ENCODE results near the gene GRK4.

GRCh38 chr4:2929469-2929868, 33.9 kb upstream of the GRK4 start:
- TF ChIP-seq, protein P1, sequence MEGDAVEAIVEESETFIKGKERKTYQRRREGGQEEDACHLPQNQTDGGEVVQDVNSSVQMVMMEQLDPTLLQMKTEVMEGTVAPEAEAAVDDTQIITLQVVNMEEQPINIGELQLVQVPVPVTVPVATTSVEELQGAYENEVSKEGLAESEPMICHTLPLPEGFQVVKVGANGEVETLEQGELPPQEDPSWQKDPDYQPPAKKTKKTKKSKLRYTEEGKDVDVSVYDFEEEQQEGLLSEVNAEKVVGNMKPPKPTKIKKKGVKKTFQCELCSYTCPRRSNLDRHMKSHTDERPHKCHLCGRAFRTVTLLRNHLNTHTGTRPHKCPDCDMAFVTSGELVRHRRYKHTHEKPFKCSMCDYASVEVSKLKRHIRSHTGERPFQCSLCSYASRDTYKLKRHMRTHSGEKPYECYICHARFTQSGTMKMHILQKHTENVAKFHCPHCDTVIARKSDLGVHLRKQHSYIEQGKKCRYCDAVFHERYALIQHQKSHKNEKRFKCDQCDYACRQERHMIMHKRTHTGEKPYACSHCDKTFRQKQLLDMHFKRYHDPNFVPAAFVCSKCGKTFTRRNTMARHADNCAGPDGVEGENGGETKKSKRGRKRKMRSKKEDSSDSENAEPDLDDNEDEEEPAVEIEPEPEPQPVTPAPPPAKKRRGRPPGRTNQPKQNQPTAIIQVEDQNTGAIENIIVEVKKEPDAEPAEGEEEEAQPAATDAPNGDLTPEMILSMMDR (IDR thresholded peaks at IDR 0.05), result no peak
- no peak for TF ChIP-seq POLR2A (IDR thresholded peaks at IDR 0.05)
